ENCODE data around the gene UTF1.
A peak's percentile ranks its signal among the peaks of the same experiment; 100 is the strongest.

The UTF1 gene

GRCh38 chr10:133196221-133196915 lies 33.6 kb upstream of the UTF1 start:
- peak in 1 of 51 donors; percentile 12 for DNase-seq

- DNase-seq: no peak
Measured at GRCh38 chr10:133196936-133197758, 32.9 kb upstream of the UTF1 start.

- DNase-seq: no peak
Measured at GRCh38 chr10:133197786-133198185, 32.2 kb upstream of the UTF1 start.

GRCh38 chr10:133198206-133198605 lies 31.8 kb upstream of the UTF1 start:
- no peak for DNase-seq

- no peak for DNase-seq
Measured at GRCh38 chr10:133198621-133199487, 31.2 kb upstream of the UTF1 start.

- no peak for DNase-seq
Measured at GRCh38 chr10:133199488-133199885, 30.5 kb upstream of the UTF1 start.

- no peak for DNase-seq
Measured at GRCh38 chr10:133199992-133200611, 29.9 kb upstream of the UTF1 start.

GRCh38 chr10:133200621-133201031 lies 29.4 kb upstream of the UTF1 start:
- DNase-seq: no peak

- no peak for DNase-seq
Measured at GRCh38 chr10:133201151-133201947, 28.7 kb upstream of the UTF1 start.

- no peak for DNase-seq
Measured at GRCh38 chr10:133201948-133202725, 27.9 kb upstream of the UTF1 start.

GRCh38 chr10:133202778-133203651 lies 27.0 kb upstream of the UTF1 start:
- DNase-seq: no peak

GRCh38 chr10:133203652-133204195 lies 26.3 kb upstream of the UTF1 start:
- DNase-seq: no peak

- DNase-seq: no peak
Measured at GRCh38 chr10:133204226-133205015, 25.6 kb upstream of the UTF1 start.

GRCh38 chr10:133205146-133205545 lies 24.9 kb upstream of the UTF1 start:
- DNase-seq: no peak

- DNase-seq: no peak
Measured at GRCh38 chr10:133206356-133207040, 23.5 kb upstream of the UTF1 start.

- DNase-seq: no peak
Measured at GRCh38 chr10:133207041-133207600, 22.9 kb upstream of the UTF1 start.

GRCh38 chr10:133207627-133208026 lies 22.4 kb upstream of the UTF1 start:
- DNase-seq: no peak
